ENCODE data around the gene TNNI3. TPM values are rescaled to one million over a fixed set of nuclear protein-coding genes. Genes with fewer than 3 reads are reported as not detected.

TNNI3 gene
- total and polyA plus RNA-seq, 9 of the 15 experiments (the other 6 are each of a cell fraction or from before 2014, with no cell fraction given): 4.7 to 158 (median 42.0) TPM

DNA sequence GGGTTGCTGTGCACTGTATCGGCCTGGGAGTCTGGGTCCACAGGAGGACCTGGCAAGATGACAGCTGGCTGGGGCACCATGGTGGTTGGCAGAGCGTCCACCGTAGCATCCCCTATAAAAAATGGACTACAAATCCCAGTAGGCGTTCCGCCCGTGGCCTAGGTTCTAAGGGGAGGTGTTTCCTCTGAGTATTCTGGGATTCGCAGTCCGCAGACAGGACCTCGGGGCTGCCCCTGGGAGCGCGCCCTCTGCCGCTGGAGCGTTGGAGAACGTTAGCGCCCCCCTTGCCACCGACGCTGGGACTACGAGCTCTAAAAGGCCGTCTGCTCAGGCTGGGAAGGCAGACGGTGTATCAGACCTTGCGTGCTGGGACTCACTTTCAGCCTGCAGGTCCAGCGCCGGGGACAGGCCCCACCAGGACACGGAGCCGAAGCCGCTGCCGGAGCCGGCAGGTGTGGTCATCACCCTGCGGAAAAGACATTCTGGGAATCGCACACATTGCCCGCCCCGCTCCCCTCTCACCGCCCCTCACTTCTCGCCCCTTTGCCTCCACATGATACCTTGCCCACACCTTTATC is 8.5 kb upstream of the TNNI3 start (continued):
- TF ChIP-seq IFI16 (CRISPR knock-in tag; IDR thresholded peaks at IDR 0.05) (no peak), MAFK (IDR thresholded peaks at IDR 0.05; ENCODE audit: low read length) (no peak), KDM4B (IDR thresholded peaks at IDR 0.05; ENCODE audit: borderline replicate concordance in 2 of 2, low read depth in 1 of 2) (no peak), SMARCA5 (IDR thresholded peaks at IDR 0.05) (no peak), RBM17 (IDR thresholded peaks at IDR 0.05; ENCODE audit: borderline replicate concordance, low read depth, low read length) (no peak), CCNT2 (IDR thresholded peaks at IDR 0.05; ENCODE audit: borderline replicate concordance, extremely low read depth, insufficient read length, low read depth, low read length) (no peak), ZNF140 (CRISPR knock-in tag; IDR thresholded peaks at IDR 0.05) (no peak), KAT8 (IDR thresholded peaks at IDR 0.05; ENCODE audit: low read depth) (no peak), NCOA2 (IDR thresholded peaks at IDR 0.05; ENCODE audit: partially characterized antibody in 2 of 2) (no peak), ILF3 (IDR thresholded peaks at IDR 0.05; ENCODE audit: borderline replicate concordance) (no peak), ZNF24 (IDR thresholded peaks at IDR 0.05) (no peak), SMARCC2 (IDR thresholded peaks at IDR 0.05; ENCODE audit: low read depth) (no peak), ZNF695 (CRISPR knock-in tag; IDR thresholded peaks at IDR 0.05) (no peak), ZNF589 (CRISPR knock-in tag; IDR thresholded peaks at IDR 0.05; ENCODE audit: low read depth) (no peak), CHD2 (IDR thresholded peaks at IDR 0.05; ENCODE audit: low read depth, low read length) (no peak), ZNF282 (CRISPR knock-in tag; IDR thresholded peaks at IDR 0.05) (no peak), ZFP30 (CRISPR knock-in tag; IDR thresholded peaks at IDR 0.05; ENCODE audit: borderline replicate concordance) (no peak), NFRKB (IDR thresholded peaks at IDR 0.05; ENCODE audit: low read depth) (no peak)
- TF ChIP-seq, protein P1, sequence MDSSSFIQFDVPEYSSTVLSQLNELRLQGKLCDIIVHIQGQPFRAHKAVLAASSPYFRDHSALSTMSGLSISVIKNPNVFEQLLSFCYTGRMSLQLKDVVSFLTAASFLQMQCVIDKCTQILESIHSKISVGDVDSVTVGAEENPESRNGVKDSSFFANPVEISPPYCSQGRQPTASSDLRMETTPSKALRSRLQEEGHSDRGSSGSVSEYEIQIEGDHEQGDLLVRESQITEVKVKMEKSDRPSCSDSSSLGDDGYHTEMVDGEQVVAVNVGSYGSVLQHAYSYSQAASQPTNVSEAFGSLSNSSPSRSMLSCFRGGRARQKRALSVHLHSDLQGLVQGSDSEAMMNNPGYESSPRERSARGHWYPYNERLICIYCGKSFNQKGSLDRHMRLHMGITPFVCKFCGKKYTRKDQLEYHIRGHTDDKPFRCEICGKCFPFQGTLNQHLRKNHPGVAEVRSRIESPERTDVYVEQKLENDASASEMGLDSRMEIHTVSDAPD (CRISPR knock-in tag; IDR thresholded peaks at IDR 0.05): no peak
- TF ChIP-seq, protein P2, sequence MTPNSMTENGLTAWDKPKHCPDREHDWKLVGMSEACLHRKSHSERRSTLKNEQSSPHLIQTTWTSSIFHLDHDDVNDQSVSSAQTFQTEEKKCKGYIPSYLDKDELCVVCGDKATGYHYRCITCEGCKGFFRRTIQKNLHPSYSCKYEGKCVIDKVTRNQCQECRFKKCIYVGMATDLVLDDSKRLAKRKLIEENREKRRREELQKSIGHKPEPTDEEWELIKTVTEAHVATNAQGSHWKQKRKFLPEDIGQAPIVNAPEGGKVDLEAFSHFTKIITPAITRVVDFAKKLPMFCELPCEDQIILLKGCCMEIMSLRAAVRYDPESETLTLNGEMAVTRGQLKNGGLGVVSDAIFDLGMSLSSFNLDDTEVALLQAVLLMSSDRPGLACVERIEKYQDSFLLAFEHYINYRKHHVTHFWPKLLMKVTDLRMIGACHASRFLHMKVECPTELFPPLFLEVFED (CRISPR knock-in tag; conservative IDR thresholded peaks at IDR 0.05): no peak
- TF ChIP-seq, protein P3, sequence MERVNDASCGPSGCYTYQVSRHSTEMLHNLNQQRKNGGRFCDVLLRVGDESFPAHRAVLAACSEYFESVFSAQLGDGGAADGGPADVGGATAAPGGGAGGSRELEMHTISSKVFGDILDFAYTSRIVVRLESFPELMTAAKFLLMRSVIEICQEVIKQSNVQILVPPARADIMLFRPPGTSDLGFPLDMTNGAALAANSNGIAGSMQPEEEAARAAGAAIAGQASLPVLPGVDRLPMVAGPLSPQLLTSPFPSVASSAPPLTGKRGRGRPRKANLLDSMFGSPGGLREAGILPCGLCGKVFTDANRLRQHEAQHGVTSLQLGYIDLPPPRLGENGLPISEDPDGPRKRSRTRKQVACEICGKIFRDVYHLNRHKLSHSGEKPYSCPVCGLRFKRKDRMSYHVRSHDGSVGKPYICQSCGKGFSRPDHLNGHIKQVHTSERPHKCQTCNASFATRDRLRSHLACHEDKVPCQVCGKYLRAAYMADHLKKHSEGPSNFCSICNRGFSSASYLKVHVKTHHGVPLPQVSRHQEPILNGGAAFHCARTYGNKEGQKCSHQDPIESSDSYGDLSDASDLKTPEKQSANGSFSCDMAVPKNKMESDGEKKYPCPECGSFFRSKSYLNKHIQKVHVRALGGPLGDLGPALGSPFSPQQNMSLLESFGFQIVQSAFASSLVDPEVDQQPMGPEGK (CRISPR knock-in tag; IDR thresholded peaks at IDR 0.05; ENCODE audit: borderline replicate concordance): no peak
- TF ChIP-seq, protein P4, sequence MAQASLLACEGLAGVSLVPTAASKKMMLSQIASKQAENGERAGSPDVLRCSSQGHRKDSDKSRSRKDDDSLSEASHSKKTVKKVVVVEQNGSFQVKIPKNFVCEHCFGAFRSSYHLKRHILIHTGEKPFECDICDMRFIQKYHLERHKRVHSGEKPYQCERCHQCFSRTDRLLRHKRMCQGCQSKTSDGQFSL (CRISPR knock-in tag; IDR thresholded peaks at IDR 0.05): peak; percentile 80
- TF ChIP-seq, protein P4 (tag; IDR thresholded peaks at IDR 0.05): no peak
- TF ChIP-seq, protein P5, sequence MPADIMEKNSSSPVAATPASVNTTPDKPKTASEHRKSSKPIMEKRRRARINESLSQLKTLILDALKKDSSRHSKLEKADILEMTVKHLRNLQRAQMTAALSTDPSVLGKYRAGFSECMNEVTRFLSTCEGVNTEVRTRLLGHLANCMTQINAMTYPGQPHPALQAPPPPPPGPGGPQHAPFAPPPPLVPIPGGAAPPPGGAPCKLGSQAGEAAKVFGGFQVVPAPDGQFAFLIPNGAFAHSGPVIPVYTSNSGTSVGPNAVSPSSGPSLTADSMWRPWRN (IDR thresholded peaks at IDR 0.05; ENCODE audit: low read depth): no peak
